Endothelial cell of umbilical vein (primary cell): ENCODE data around the gene LOXHD1. TPM values are rescaled to one million over a fixed set of nuclear protein-coding genes. Genes with fewer than 3 reads are reported as not detected.

Source experiments
- BruUV-seq: library from RNA; stranded (reverse); fragments of 400-500 nt; replicated peaks from 2 replicates; lab custom pipeline; 2021; lab: Mats Ljungman, UMichigan
- CTCF ChIA-PET: fragments of 300-600, 350-600 bp; sonication (Branson Sonifier 250); formaldehyde crosslinking; loops from one replicate; lab custom pipeline; 2021; ENCODE audit warnings: antibody characterized with exemption, inconsistent platforms; lab: Charles Lee
- POLR2A ChIA-PET: fragments of 300-600, 350-600 bp; sonication (Branson Sonifier 250); formaldehyde crosslinking; loops from one replicate; lab custom pipeline; 2021; ENCODE audit warnings: antibody characterized with exemption, inconsistent platforms; lab: Charles Lee
- DNase-seq: peaks from one replicate; pipeline ENCODE4 v3.0.0-alpha.2; 2011; ENCODE audit warnings: low read depth, low spot score
- FAIRE-seq: peaks from 2 replicates; lab custom pipeline; 2011; peaks lifted over from hg19 to GRCh38; lab: Jason Lieb, UNC
- H2AFZ ChIP-seq: 2 replicates; pipeline ENCODE4 v1.6.0; 2012; ENCODE audit warnings: low read depth, low read length, control low read depth, inconsistent platforms
- H3K27ac ChIP-seq: 2 replicates; pipeline ENCODE4 v1.5.1; 2011; ENCODE audit warnings: low read depth, mild to moderate bottlenecking, control low read depth, low read length, moderate library complexity; ENCODE audit not compliant: insufficient read depth
- H3K27me3 ChIP-seq, 2 experiments: 2 replicates each; pipeline versions ENCODE4 v1.6.0 to v1.6.1; 2011; ENCODE audit warnings: low read length in 2 of 2, mixed read lengths in 1 of 2; ENCODE audit not compliant: control insufficient read depth in 2 of 2, insufficient read depth in 2 of 2
- H3K36me3 ChIP-seq, 2 experiments: 2 replicates in 1 of 2; 3 replicates in 1 of 2; pipeline ENCODE4 v1.5.1; 2011; ENCODE audit warnings: low read length in 2 of 2, mild to moderate bottlenecking in 1 of 2, moderate library complexity in 1 of 2; ENCODE audit not compliant: control insufficient read depth in 2 of 2, insufficient read depth in 2 of 2; ENCODE audit errors: extremely low read depth in 1 of 2
- H3K4me1 ChIP-seq: 3 replicates; pipeline ENCODE4 v1.5.1; 2011; ENCODE audit warnings: mild to moderate bottlenecking, low read length; ENCODE audit not compliant: control insufficient read depth, insufficient read depth; ENCODE audit errors: extremely low read depth
- H3K4me2 ChIP-seq: 2 replicates; pipeline ENCODE4 v1.6.1; 2011; ENCODE audit warnings: low read length, control low read depth, mixed read lengths; ENCODE audit not compliant: insufficient read depth
- H3K4me3 ChIP-seq, 3 experiments: fragments of 200-600 bp in 1 of 3; sonication (generic), shearing (Covaris generic) in 1 of 3; replicated peaks in 1 of 3; 2 replicates each; pipeline ENCODE4 v1.5.1; 2011 to 2016; ENCODE audit warnings: control low read depth in 3 of 3, low read length in 3 of 3, mild to moderate bottlenecking in 2 of 3, inconsistent platforms in 1 of 3, low read depth in 1 of 3, moderate library complexity in 1 of 3; ENCODE audit not compliant: insufficient read depth in 1 of 3
- H3K79me2 ChIP-seq: 2 replicates; pipeline ENCODE4 v1.6.0; 2012; ENCODE audit warnings: low read length, inconsistent platforms; ENCODE audit not compliant: control insufficient read depth, insufficient read depth
- H3K9ac ChIP-seq: replicated peaks from 2 replicates; pipeline ENCODE3; 2011; ENCODE audit warnings: low read length, control low read depth; ENCODE audit not compliant: insufficient read depth; ENCODE audit errors: extremely low read depth
- H3K9me1 ChIP-seq: replicated peaks from 3 replicates; pipeline ENCODE4 v1.6.0; 2011; ENCODE audit warnings: mild to moderate bottlenecking, low read length; ENCODE audit not compliant: control insufficient read depth, insufficient read depth; ENCODE audit errors: extremely low read depth
- H3K9me3 ChIP-seq: replicated peaks from 2 replicates; pipeline ENCODE4 v1.5.1; 2012; ENCODE audit warnings: low read length, inconsistent platforms; ENCODE audit not compliant: control insufficient read depth, insufficient read depth
- H4K20me1 ChIP-seq: replicated peaks from 2 replicates; pipeline ENCODE3; 2011; ENCODE audit warnings: mild to moderate bottlenecking, low read length; ENCODE audit not compliant: control insufficient read depth, insufficient read depth; ENCODE audit errors: extremely low read depth
- EZH2 ChIP-seq: IDR thresholded peaks from 2 replicates; pipeline ENCODE4 v1.6.1; 2012; ENCODE audit warnings: borderline replicate concordance, low read depth, mild to moderate bottlenecking, moderate library complexity, low read length, inconsistent platforms; ENCODE audit not compliant: severe bottlenecking
- FOS ChIP-seq: IDR thresholded peaks from 2 replicates; pipeline ENCODE4 v1.6.1; 2011; ENCODE audit warnings: mild to moderate bottlenecking, low read length, moderate library complexity, borderline replicate concordance; ENCODE audit not compliant: insufficient read depth
- GATA2 ChIP-seq: IDR thresholded peaks from 2 replicates; pipeline ENCODE4 v1.7.0; 2011; ENCODE audit warnings: low read depth, mild to moderate bottlenecking, moderate library complexity, mixed read lengths, low read length; ENCODE audit not compliant: insufficient read length, insufficient read depth
- MYC ChIP-seq: IDR thresholded peaks from one replicate; pipeline ENCODE4 v1.6.1; 2011; ENCODE audit warnings: mild to moderate bottlenecking, low read depth, low read length
- POLR2AphosphoS5 ChIP-seq: IDR thresholded peaks from 2 replicates; pipeline ENCODE4 v1.6.1; 2012; ENCODE audit warnings: low read depth, mild to moderate bottlenecking, control low read depth, low read length, moderate library complexity; ENCODE audit not compliant: insufficient read depth
- dilution Hi-C: fragments of 300-500 bp; cut with MboI; formaldehyde crosslinking; loops from one replicate; pipeline ENCODE4 v1.15.0; 2019; ENCODE audit warnings: low sequenced_read_pairs; ENCODE audit not compliant: extremely low pct_ligation_motif_present
- intact Hi-C: fragments of 100-400 bp; cut with micrococcal nuclease; formaldehyde crosslinking; loops from one replicate; pipeline ENCODE4 v1.10.0; 2022
- polyA plus RNA-seq, 4 experiments: library from polyadenylated mRNA; depleted of rRNA in 3 of 4; stranded (reverse) in 3 of 4; unstranded in 1 of 4; fragments of >200 nt; gene quantifications; 2 replicates each; pipeline versions ENCODE4 v1.2.1 to v1.2.3, GENCODE V29; 2011 to 2012; ENCODE audit warnings: missing spikeins in 1 of 4
- total RNA-seq: library from RNA; stranded (reverse); gene quantifications from 2 replicates; pipeline ENCODE4 v1.2.3, GENCODE V29; 2021
- TF ChIP-seq, protein P1 (sequence below), 2 donors: IDR thresholded peaks; 1 replicate in 1 of 2; 2 replicates in 1 of 2; pipeline ENCODE4 v1.5.1; 2011; ENCODE audit warnings: low read length in 2 of 2, mild to moderate bottlenecking in 2 of 2, moderate library complexity in 2 of 2, control low read depth in 1 of 2, inconsistent platforms in 1 of 2, low read depth in 1 of 2; ENCODE audit not compliant: insufficient read depth in 1 of 2; ENCODE audit errors: extremely low read depth in 1 of 2

The LOXHD1 gene
- total and polyA plus RNA-seq, 2 donors (not counting 3 experiments of a cell fraction or from before 2014, with no cell fraction given): not detected

DNA sequence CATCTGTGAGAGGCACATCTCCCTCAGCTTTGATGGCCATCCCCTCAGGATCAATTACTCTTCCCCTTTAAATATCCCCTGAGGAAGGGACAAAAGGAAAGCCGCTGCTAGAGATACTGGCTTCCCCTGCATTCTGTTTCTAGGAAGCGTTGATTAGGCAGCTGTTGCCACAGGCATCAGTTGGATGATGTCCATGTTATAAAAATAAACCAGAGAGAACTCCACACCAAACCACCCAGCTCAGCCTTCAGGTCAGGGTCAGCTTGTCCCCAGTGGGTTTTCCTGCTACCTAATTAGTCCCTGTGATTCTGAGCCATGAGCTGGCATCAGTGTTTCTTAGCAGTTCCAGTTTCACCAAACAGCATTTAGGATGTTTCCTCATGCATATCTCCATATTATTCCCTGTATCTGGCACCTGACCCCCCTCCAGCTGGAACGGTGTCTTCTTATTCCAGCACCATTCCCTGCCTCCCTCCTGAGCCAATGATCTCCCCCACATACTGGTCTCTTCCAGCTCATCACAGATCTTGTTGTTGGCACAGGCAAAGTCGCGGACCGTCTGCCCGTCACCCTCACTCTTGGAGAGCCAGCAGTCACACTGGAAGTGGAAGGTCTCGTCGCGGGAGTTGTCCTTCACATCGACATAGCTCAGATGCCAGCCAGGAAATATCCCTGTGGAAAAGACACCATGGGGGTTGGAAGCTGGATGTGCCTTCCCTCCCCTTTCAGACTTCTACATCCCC is 168.4 kb downstream of the LOXHD1 start:
- Histone ChIP-seq H3K9me3 (no peaks in the 10 kb centered on the region), H3K4me3 (no peak overlapping the region), H3K4me2 (no peak overlapping the region), H3K27ac (no peak overlapping the region), H3K9me1 (no peaks in the 10 kb centered on the region), H4K20me1 (no peaks in the 10 kb centered on the region), H3K9ac (no peak overlapping the region), H3K36me3 (no peaks in the 10 kb centered on the region), H3K27me3 (no peaks in the 10 kb centered on the region), H3K79me2 (no peaks in the 10 kb centered on the region), H2AFZ (no peak overlapping the region), H3K4me1 (no peaks in the 10 kb centered on the region)
- dilution Hi-C loops: no loop called here
- BruUV-seq: no TSS peak
- no peak for TF ChIP-seq GATA2
- TF ChIP-seq, protein P1, sequence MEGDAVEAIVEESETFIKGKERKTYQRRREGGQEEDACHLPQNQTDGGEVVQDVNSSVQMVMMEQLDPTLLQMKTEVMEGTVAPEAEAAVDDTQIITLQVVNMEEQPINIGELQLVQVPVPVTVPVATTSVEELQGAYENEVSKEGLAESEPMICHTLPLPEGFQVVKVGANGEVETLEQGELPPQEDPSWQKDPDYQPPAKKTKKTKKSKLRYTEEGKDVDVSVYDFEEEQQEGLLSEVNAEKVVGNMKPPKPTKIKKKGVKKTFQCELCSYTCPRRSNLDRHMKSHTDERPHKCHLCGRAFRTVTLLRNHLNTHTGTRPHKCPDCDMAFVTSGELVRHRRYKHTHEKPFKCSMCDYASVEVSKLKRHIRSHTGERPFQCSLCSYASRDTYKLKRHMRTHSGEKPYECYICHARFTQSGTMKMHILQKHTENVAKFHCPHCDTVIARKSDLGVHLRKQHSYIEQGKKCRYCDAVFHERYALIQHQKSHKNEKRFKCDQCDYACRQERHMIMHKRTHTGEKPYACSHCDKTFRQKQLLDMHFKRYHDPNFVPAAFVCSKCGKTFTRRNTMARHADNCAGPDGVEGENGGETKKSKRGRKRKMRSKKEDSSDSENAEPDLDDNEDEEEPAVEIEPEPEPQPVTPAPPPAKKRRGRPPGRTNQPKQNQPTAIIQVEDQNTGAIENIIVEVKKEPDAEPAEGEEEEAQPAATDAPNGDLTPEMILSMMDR (IDR thresholded peaks at IDR 0.05; ENCODE audit: extremely low read depth in 1 of 2, insufficient read depth in 1 of 2, low read depth in 1 of 2, low read length in 2 of 2): no peak
- TF ChIP-seq POLR2AphosphoS5: no peak
- no peak for TF ChIP-seq FOS
- no peak for TF ChIP-seq EZH2
- no peak for TF ChIP-seq MYC
- DNase-seq: no peak
- no peak for FAIRE-seq
- intact Hi-C loops: no loop called here
- ChIA-PET POLR2A (no interaction called here), CTCF (no interaction called here)
